CD14-positive monocyte (primary cell): ENCODE results near the gene CACUL1. TPM values are rescaled to one million over a fixed set of nuclear protein-coding genes. Genes with fewer than 3 reads are reported as not detected.

Source experiments
- DNase-seq, 3 donors: peaks; one replicate each; pipeline ENCODE4 v3.0.0-alpha.2; 2011 to 2022
- H2AFZ ChIP-seq: 2 replicates; pipeline ENCODE4 v1.6.0; 2012; ENCODE audit warnings: mild to moderate bottlenecking, low read depth, low read length, inconsistent platforms; ENCODE audit not compliant: insufficient read depth, poor library complexity, severe bottlenecking
- H3K27ac ChIP-seq, 2 donors: 1 replicate in 1 of 2; 2 replicates in 1 of 2; pipeline ENCODE4 v1.5.1; 2012 to 2013; ENCODE audit warnings: low read length in 2 of 2, control low read depth in 1 of 2, inconsistent platforms in 1 of 2, low read depth in 1 of 2, mild to moderate bottlenecking in 1 of 2
- H3K27me3 ChIP-seq, 2 donors: one replicate each; pipeline versions ENCODE4 v1.6.0 to v1.6.1; 2011 to 2013; ENCODE audit warnings: low read length in 2 of 2; ENCODE audit not compliant: control insufficient read depth in 2 of 2, insufficient read depth in 2 of 2
- H3K36me3 ChIP-seq, 2 donors: replicated peaks in 1 of 2; 1 replicate in 1 of 2; 2 replicates in 1 of 2; pipeline versions ENCODE4 v1.5.1 to v1.6.1; 2012 to 2013; ENCODE audit warnings: low read length in 2 of 2, control low read depth in 1 of 2, inconsistent platforms in 1 of 2, mild to moderate bottlenecking in 1 of 2; ENCODE audit not compliant: insufficient read depth in 2 of 2, control insufficient read depth in 1 of 2
- H3K4me1 ChIP-seq, 2 donors: 1 replicate in 1 of 2; 2 replicates in 1 of 2; pipeline versions ENCODE4 v1.5.1 to v1.6.1; 2012 to 2013; ENCODE audit warnings: low read length in 2 of 2, control low read depth in 1 of 2, inconsistent platforms in 1 of 2, mild to moderate bottlenecking in 1 of 2, moderate library complexity in 1 of 2; ENCODE audit not compliant: insufficient read depth in 2 of 2, control insufficient read depth in 1 of 2
- H3K4me2 ChIP-seq: replicated peaks from 2 replicates; pipeline ENCODE3; 2012; ENCODE audit warnings: low read length, moderate library complexity, mild to moderate bottlenecking; ENCODE audit not compliant: poor library complexity, severe bottlenecking; ENCODE audit errors: extremely low read depth
- H3K4me3 ChIP-seq, 3 experiments: fragments of 200-600 bp in 1 of 3; sonication (generic) in 1 of 3; replicated peaks in 1 of 3; 1 replicate in 2 of 3; 2 replicates in 1 of 3; pipeline ENCODE4 v1.5.1; 2011 to 2013; ENCODE audit warnings: low read length in 3 of 3, mild to moderate bottlenecking in 3 of 3, control low read depth in 2 of 3, low read depth in 2 of 3, inconsistent platforms in 1 of 3, moderate library complexity in 1 of 3
- H3K79me2 ChIP-seq: 2 replicates; pipeline ENCODE4 v1.6.0; 2012; ENCODE audit warnings: mild to moderate bottlenecking, control low read depth, inconsistent platforms, low read length, moderate library complexity; ENCODE audit not compliant: insufficient read depth
- H3K9ac ChIP-seq: 2 replicates; pipeline ENCODE4 v1.6.0; 2017; ENCODE audit warnings: low read length, mild to moderate bottlenecking; ENCODE audit not compliant: insufficient read depth, poor library complexity, severe bottlenecking
- H3K9me3 ChIP-seq, 2 donors: replicated peaks in 1 of 2; 1 replicate in 1 of 2; 2 replicates in 1 of 2; pipeline versions ENCODE4 v1.5.1 to v1.6.1; 2012 to 2013; ENCODE audit warnings: low read length in 2 of 2, control low read depth in 1 of 2; ENCODE audit not compliant: control insufficient read depth in 1 of 2, insufficient read depth in 1 of 2
- H4K20me1 ChIP-seq: 2 replicates; pipeline ENCODE4 v1.6.0; 2012; ENCODE audit warnings: mild to moderate bottlenecking, low read length, control low read depth, moderate library complexity; ENCODE audit not compliant: insufficient read depth
- H3K27ac Mint-ChIP-seq, 7 donors: one replicate each; pipeline ENCODE4 v1.8.0; 2020; ENCODE audit warnings: mild to moderate bottlenecking in 7 of 7, mixed read lengths in 7 of 7, moderate library complexity in 6 of 7, inconsistent platforms in 2 of 7
- H3K27me3 Mint-ChIP-seq, 3 donors: one replicate each; pipeline ENCODE4 v1.8.0; 2021 to 2022; ENCODE audit warnings: low read depth in 3 of 3, mild to moderate bottlenecking in 3 of 3, mixed read lengths in 3 of 3, moderate library complexity in 3 of 3, inconsistent platforms in 1 of 3
- H3K36me3 Mint-ChIP-seq, 2 donors: one replicate each; pipeline ENCODE4 v1.8.0; 2020; ENCODE audit warnings: mixed read lengths in 2 of 2, inconsistent platforms in 1 of 2, mild to moderate bottlenecking in 1 of 2
- H3K4me1 Mint-ChIP-seq: one replicate; pipeline ENCODE4 v1.8.0; 2020; ENCODE audit warnings: mild to moderate bottlenecking, mixed read lengths
- H3K4me3 Mint-ChIP-seq, 2 donors: one replicate each; pipeline ENCODE4 v1.8.0; 2020; ENCODE audit warnings: mild to moderate bottlenecking in 2 of 2, mixed read lengths in 2 of 2, moderate library complexity in 1 of 2
- H3K9me3 Mint-ChIP-seq, 7 donors: one replicate each; pipeline ENCODE4 v1.8.0; 2020 to 2022; ENCODE audit warnings: mixed read lengths in 7 of 7, mild to moderate bottlenecking in 6 of 7, moderate library complexity in 6 of 7, inconsistent platforms in 2 of 7
- CTCF ChIP-seq: fragments of 200-600 bp; IDR thresholded peaks from one replicate; pipeline ENCODE4 v1.8.0; 2022; ENCODE audit warnings: antibody characterized with exemption, mild to moderate bottlenecking
- whole genome bisulfite sequencing: methylation state at CpG from one replicate; pipeline ENCODE4 v1.1.5; 2013; ENCODE audit warnings: missing lambda C conversion rate; ENCODE audit not compliant: insufficient coverage; 5-methylcytosine and 5-hydroxymethylcytosine counted together
- intact Hi-C, 2 donors: fragments of 100-400 bp; cut with micrococcal nuclease; formaldehyde crosslinking; loops; one replicate each; pipeline versions ENCODE4 v1.15.0 to v1.15.1; 2023
- polyA plus RNA-seq, 3 donors: library from polyadenylated mRNA; depleted of rRNA in 1 of 3; unstranded in 2 of 3; stranded (reverse) in 1 of 3; fragments of 300-500 nt in 2 of 3; fragments of >200 nt in 1 of 3; fragmentation: Illumina TruSeq in 2 of 3; gene quantifications; 1 replicate in 2 of 3; 2 replicates in 1 of 3; pipeline ENCODE4 v1.2.3, GENCODE V29; 2012 to 2021

CACUL1 gene
- polyA plus RNA-seq, 3 donors: 18.1 to 50.8 (median 38.8) TPM

- Histone ChIP-seq H3K4me2 (no peak overlapping the region), H3K36me3 (peaks cover 11 to 35% of the 10 kb centered on the region in 2 donors), H3K79me2 (no peaks in the 10 kb centered on the region), H3K9ac (no peak overlapping the region), H3K27ac (no peak overlapping the region), H3K4me1 (no peaks in the 10 kb centered on the region), H3K27me3 (no peaks in the 10 kb centered on the region), H2AFZ (no peak overlapping the region), H3K9me3 (no peaks in the 10 kb centered on the region), H4K20me1 (peaks cover 61% of the 10 kb centered on the region), H3K4me3 (no peak overlapping the region)
- H3K4me3 Mint-ChIP-seq: no peak overlapping the region
- H3K4me1 Mint-ChIP-seq: no peaks in the 10 kb centered on the region
- H3K27ac Mint-ChIP-seq: no peak overlapping the region
- H3K36me3 Mint-ChIP-seq: peaks cover 16 to 24% of the 10 kb centered on the region in 2 donors
- peaks cover 0 to 2% (median 0%) of the 10 kb centered on the region in 3 donors for H3K27me3 Mint-ChIP-seq
- WGBS: no CpG with 5 or more reads among the region's 3 CpGs
- no peak for DNase-seq
- H3K9me3 Mint-ChIP-seq: no peaks in the 10 kb centered on the region
- intact Hi-C loops: no loop called here
- no peak for TF ChIP-seq CTCF
Measured at GRCh38 chr10:118714366-118714765, 40.4 kb downstream of the CACUL1 start.

GRCh38 chr10:118712930-118713634, 41.7 kb downstream of the CACUL1 start:
- 98% methylated on average over 11 of the region's 14 CpGs for WGBS
- H3K27ac Mint-ChIP-seq: no peak overlapping the region
- peaks cover 64% of the 10 kb centered on the region for H4K20me1 ChIP-seq
- H3K27me3 ChIP-seq: no peaks in the 10 kb centered on the region
- H3K4me1 ChIP-seq: no peaks in the 10 kb centered on the region
- H3K4me3 Mint-ChIP-seq: no peak overlapping the region
- no peak overlapping the region for H3K4me2 ChIP-seq
- H3K9me3 ChIP-seq: no peaks in the 10 kb centered on the region
- no peak overlapping the region for H3K4me3 ChIP-seq
- H3K36me3 Mint-ChIP-seq: peaks cover 13 to 18% of the 10 kb centered on the region in 2 donors
- no peak overlapping the region for H3K27ac ChIP-seq
- no peak overlapping the region for H3K9ac ChIP-seq
- H2AFZ ChIP-seq: no peak overlapping the region
- H3K27me3 Mint-ChIP-seq: peaks cover 0 to 2% (median 0%) of the 10 kb centered on the region in 3 donors
- no peaks in the 10 kb centered on the region for H3K79me2 ChIP-seq
- no peak for DNase-seq
- TF ChIP-seq CTCF: no peak
- H3K9me3 Mint-ChIP-seq: no peaks in the 10 kb centered on the region
- intact Hi-C loops: no loop called here
- peaks cover 9 to 33% of the 10 kb centered on the region in 2 donors for H3K36me3 ChIP-seq
- H3K4me1 Mint-ChIP-seq: no peaks in the 10 kb centered on the region
